BJ (cell line): ENCODE measurements around the gene CD9. TPM values are rescaled to one million over a fixed set of nuclear protein-coding genes. Genes with fewer than 3 reads are reported as not detected.
"Not testable (repeated sequence)": the region's sequence is repeated elsewhere in the genome, so short reads cannot be mapped to it uniquely, and the experiment has no call there.

Experiments used
- CTCF ChIA-PET: fragments of 350-600 bp; formaldehyde crosslinking; extraction: SDS; loops from one replicate; lab custom pipeline; 2021; ENCODE audit warnings: antibody characterized with exemption, inconsistent platforms; lab: Yijun Ruan, JAX
- POLR2A ChIA-PET: fragments of 300-600 bp; sonication (Branson Sonifier 250); formaldehyde crosslinking; extraction: SDS; loops from one replicate; lab custom pipeline; 2021; ENCODE audit warnings: antibody characterized with exemption; lab: Charles Lee
- DNase-seq: peaks from one replicate; pipeline ENCODE4 v3.0.0-alpha.2; 2011; ENCODE audit warnings: low read depth
- H3K27me3 ChIP-seq: 2 replicates; pipeline ENCODE4 v1.6.0; 2011; ENCODE audit warnings: low read length; ENCODE audit not compliant: control insufficient read depth, insufficient read depth
- H3K36me3 ChIP-seq: 2 replicates; pipeline ENCODE4 v1.5.1; 2011; ENCODE audit warnings: low read length; ENCODE audit not compliant: control insufficient read depth, insufficient read depth
- H3K4me3 ChIP-seq: 2 replicates; pipeline ENCODE4 v1.5.1; 2011; ENCODE audit warnings: low read depth, mild to moderate bottlenecking, control low read depth, low read length
- CTCF ChIP-seq: IDR thresholded peaks from 2 replicates; pipeline ENCODE4 v1.5.1; 2011; ENCODE audit warnings: low read depth, mild to moderate bottlenecking, control low read depth, inconsistent platforms, low read length, moderate library complexity; ENCODE audit not compliant: insufficient read depth
- polyA minus RNA-seq: library from RNA; depleted of rRNA, polyadenylated mRNA; stranded (reverse); fragments of >200 nt; gene quantifications from 2 replicates; pipeline ENCODE4 v1.2.3, GENCODE V29; 2011; rRNA and poly(A)+ RNA removed
- polyA plus RNA-seq: library from polyadenylated mRNA; depleted of rRNA; stranded (reverse); fragments of >200 nt; gene quantifications from 2 replicates; pipeline ENCODE4 v1.2.3, GENCODE V29; 2011; rRNA removed

Gene CD9
- polyA plus RNA-seq = 86.0 and 91.2 TPM in 2 replicates
- 33.3 and 44.2 TPM in 2 replicates for polyA minus RNA-seq

DNA sequence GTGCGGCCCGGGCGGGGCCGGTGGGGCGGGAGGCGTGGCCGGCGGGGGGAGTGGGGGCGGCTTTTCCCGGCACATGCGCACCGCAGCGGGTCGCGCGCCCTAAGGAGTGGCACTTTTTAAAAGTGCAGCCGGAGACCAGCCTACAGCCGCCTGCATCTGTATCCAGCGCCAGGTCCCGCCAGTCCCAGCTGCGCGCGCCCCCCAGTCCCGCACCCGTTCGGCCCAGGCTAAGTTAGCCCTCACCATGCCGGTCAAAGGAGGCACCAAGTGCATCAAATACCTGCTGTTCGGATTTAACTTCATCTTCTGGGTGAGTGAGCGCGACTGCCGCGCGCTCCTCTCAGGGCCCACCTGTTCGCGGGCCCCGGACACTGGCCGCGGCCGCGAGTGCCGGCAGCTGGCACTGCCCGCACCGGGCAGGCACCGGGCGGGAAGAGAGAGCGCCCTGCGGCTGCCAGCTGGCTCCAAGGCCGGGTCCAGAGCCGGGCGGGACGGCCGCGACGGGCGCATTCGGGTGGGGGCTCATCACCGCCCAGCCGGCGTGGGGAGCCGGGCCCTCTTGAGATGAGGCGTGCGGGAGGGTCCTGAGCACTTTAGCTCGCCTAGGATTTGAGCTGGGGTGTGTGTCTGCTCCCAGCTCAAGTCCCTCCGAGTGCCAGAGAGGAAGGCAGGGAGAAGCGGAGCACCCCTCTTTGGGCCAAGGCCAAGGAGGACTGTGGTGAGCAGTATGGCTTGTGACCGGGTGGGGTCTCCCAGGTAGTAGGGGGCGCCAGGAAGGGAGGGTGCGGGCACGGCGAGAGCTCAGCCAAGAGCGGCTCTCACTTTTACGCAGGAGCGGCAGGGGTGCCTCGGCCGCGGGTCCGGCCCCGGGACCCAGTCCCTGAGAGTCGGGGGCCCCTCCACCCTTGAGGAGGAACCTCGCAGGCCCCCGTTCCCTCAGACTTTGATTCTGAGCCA is at the start of gene CD9:
Gene CD9, plus strand, starts transcription at position 145 of the 957 bp plus-strand sequence. Its CDS starts 100 bp downstream, at position 245.
- H3K36me3 ChIP-seq = no peaks in the 10 kb centered on the region
- ChIA-PET POLR2A (interaction anchor here (0.6 kb wide), 1 partner anchor 23 kb away, joined by 3 read pairs; no protein-coding TSS in a partner anchor), CTCF (interaction anchor here (0.8 to 11.6 kb wide), 9 partner anchors 11 to 136 kb away, joined by 3 to 202 read pairs (median 8); no protein-coding TSS in a partner anchor)
- DNase-seq = no peak
- peak within 1 kb of the TSS; percentile 73 for H3K4me3 ChIP-seq
- TF ChIP-seq CTCF = no peak
- H3K27me3 ChIP-seq = no peaks in the 10 kb centered on the region

GRCh38 chr12:6154730-6155459 is 45.3 kb upstream of the CD9 start:
- POLR2A ChIA-PET = no interaction called here

DNA sequence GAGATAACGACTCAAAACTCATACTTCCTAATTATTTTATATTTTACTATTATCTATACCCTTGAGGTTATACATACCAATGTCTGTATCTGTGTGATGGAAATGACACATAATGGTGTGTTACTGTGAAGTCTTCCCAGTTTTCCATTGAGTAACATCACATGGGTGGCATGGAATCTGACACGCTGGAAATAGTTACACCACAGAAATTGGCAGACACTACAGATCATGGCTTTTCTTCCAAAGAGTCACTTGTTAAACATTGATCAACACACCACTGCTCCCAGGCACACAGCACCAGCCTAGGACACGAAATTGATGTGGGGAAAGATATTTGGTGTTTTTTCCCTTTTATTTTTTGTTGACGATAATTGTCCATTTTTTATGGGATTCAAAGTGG is 42.7 kb upstream of the CD9 start:
- no peaks in the 10 kb centered on the region for H3K36me3 ChIP-seq
- no peak for DNase-seq
- no peak overlapping the region for H3K4me3 ChIP-seq
- no peaks in the 10 kb centered on the region for H3K27me3 ChIP-seq
- CTCF ChIA-PET = no interaction called here
- POLR2A ChIA-PET = no interaction called here
- no peak for TF ChIP-seq CTCF

More at GRCh38 chr12:6154730-6155459, 45.3 kb upstream of the CD9 start:
- TF ChIP-seq CTCF = no peak
- CTCF ChIA-PET = interaction anchor here (0.6 to 1.0 kb wide), 2 partner anchors 16 to 599 kb away, joined by 3 read pairs; no protein-coding TSS in a partner anchor
- no peak for DNase-seq
- Histone ChIP-seq H3K27me3 (no peaks in the 10 kb centered on the region), H3K4me3 (no peak overlapping the region), H3K36me3 (no peaks in the 10 kb centered on the region)

- ChIA-PET CTCF (no interaction called here), POLR2A (no interaction called here)
- DNase-seq = no peak
- H3K27me3 ChIP-seq = no peaks in the 10 kb centered on the region
- no peak overlapping the region for H3K4me3 ChIP-seq
- H3K36me3 ChIP-seq = no peaks in the 10 kb centered on the region
- TF ChIP-seq CTCF = no peak
These were observed 41.9 kb upstream of the CD9 start for GRCh38 chr12:6158255-6158654.

DNA sequence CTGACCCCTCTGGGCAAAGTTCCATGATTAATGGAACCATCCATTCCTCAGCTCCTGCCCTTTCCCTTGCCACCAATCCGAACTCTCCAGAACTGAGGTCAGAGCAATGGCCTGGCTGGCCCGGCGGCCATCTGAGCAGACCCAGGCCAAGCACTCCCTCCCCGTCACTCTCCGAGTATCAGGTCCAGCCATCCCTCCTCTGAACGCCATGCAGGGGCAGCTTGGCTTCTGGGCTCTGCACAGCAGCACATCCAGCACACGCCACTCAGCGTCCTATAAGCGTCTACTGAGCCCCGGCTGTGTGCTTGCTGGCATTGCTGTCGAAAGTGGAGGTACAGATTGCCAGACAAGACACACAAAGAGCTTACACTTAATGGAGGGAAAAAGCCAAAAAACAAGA is 41.5 kb upstream of the CD9 start:
- DNase-seq = no peak
- Histone ChIP-seq H3K4me3 (no peak overlapping the region), H3K36me3 (no peaks in the 10 kb centered on the region), H3K27me3 (no peaks in the 10 kb centered on the region)
- POLR2A ChIA-PET = no interaction called here
- CTCF ChIA-PET = no interaction called here
- TF ChIP-seq CTCF = no peak

DNA sequence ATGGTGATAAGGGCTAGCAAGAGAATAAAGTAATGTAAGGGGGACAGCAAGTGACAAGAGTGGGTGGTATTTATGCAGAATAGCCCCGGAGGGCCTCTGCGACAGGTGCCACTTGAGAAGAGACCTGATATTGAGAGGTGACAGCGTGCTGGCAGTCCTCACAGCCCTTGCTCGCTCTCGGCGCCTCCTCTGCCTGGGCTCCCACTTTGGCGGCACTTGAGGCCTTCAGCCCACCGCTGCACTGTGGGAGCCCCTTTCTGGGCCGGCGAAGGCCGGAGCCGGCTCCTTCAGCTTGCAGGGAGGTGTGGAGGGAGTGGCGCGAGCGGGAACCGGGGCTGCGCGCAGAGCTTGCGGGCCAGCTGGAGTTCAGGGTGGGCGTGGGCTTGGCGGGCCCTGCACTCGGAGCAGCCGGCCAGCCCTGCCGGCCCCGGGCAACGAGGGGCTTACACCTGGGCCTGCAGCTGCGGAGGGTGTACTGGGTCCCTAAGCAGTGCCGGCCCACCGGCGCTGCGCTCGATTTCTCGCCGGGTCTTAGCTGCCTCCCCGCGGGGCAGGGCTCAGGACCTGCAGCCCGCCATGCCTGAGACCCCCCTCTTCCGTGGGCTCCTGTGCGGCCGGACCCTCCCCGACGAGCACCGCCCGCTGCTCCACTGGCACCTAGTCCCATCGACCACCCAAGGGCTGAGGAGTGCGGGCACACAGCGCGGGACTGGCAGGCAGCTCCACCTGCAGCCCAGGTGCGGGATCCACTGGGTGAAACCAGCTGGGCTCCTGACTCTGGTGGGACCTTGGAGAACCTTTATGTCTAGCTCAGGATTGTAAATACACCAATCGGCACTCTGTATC is 40.8 kb upstream of the CD9 start:
- DNase-seq, POLR2A ChIA-PET, H3K27me3 ChIP-seq, CTCF ChIA-PET, H3K36me3 ChIP-seq, H3K4me3 ChIP-seq: not testable (repeated sequence)
